VCaP (cell line): ENCODE measurements around the gene SLC35D3.
A peak's percentile ranks its signal among the peaks of the same experiment; 100 is the strongest.

Experiments
- H3K27ac ChIP-seq: fragments of 450-650 bp; 2 replicates; pipeline ENCODE4 v1.5.1; 2017
- TF ChIP-seq, protein P1 (sequence below): fragments of 450-650 bp; conservative IDR thresholded peaks from 2 replicates; pipeline ENCODE4 v1.5.1; 2017; ENCODE audit warnings: mild to moderate bottlenecking, moderate library complexity

The SLC35D3 gene

DNA sequence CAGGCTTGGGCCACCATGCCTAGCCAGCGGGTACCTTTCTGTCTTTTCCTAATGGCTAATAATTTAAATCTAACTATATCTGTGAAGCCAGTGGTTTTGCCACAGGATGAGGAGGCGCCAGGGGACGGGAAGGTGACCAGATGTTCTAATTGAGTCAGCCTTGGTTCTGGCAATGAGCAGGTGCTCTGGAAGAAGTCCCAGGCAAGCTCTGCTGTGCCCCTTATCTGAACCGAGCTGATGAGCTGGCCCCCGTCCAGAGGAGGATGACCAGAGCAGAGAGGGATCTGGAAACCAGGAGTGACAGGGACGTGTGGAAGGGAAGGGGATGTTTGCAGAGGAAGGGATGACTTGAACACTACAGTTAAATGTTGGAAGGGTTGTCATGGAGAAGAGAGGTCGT lies 46.7 kb downstream of the SLC35D3 start:
- peak overlapping the region; percentile 63; the same call in 1 of the 2 replicates for H3K27ac ChIP-seq
- TF ChIP-seq, protein P1, sequence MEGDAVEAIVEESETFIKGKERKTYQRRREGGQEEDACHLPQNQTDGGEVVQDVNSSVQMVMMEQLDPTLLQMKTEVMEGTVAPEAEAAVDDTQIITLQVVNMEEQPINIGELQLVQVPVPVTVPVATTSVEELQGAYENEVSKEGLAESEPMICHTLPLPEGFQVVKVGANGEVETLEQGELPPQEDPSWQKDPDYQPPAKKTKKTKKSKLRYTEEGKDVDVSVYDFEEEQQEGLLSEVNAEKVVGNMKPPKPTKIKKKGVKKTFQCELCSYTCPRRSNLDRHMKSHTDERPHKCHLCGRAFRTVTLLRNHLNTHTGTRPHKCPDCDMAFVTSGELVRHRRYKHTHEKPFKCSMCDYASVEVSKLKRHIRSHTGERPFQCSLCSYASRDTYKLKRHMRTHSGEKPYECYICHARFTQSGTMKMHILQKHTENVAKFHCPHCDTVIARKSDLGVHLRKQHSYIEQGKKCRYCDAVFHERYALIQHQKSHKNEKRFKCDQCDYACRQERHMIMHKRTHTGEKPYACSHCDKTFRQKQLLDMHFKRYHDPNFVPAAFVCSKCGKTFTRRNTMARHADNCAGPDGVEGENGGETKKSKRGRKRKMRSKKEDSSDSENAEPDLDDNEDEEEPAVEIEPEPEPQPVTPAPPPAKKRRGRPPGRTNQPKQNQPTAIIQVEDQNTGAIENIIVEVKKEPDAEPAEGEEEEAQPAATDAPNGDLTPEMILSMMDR = no peak

DNA sequence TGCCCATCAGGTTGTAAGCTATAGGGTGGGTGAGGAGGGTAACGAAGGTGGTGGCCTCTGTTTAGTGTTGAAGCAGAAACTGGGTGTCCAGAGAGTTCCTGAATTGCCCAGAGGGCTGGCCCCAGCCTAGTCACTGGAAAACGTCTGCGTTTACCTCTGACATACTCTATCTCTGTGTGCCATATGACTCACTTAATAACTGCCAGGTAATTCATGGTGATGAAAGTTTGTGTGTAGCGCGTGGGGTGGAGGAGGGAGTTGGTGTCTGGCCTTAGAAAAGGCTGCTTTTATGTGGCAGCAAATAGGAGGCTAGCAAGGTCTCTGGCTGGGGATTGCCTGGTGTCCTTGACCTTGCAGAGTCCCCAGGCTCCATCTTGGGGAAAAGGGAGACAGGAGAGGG lies 47.3 kb downstream of the SLC35D3 start:
- H3K27ac ChIP-seq = peak overlapping the region; percentile 63
- TF ChIP-seq, protein P1 = no peak

DNA sequence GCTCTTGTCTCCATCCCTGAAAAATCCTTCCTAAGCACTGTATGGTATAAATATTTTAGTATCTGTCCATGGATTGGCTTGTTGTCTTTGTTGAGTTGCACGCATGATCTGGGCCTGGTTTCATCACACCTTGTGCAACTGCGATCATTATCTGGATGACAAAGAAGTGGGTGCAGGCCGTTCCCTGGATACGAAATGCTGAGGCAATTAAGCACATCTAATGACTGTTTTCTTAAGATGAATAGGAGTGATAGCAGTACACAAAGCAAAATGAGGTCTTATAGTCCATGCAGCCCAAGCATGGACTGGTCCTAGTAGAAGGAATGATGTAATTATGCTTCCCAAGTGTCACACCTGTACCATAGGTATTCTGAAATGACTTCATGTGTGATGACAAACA lies 47.8 kb downstream of the SLC35D3 start:
- H3K27ac ChIP-seq = peak overlapping the region; percentile 63
- TF ChIP-seq, protein P1 = no peak

DNA sequence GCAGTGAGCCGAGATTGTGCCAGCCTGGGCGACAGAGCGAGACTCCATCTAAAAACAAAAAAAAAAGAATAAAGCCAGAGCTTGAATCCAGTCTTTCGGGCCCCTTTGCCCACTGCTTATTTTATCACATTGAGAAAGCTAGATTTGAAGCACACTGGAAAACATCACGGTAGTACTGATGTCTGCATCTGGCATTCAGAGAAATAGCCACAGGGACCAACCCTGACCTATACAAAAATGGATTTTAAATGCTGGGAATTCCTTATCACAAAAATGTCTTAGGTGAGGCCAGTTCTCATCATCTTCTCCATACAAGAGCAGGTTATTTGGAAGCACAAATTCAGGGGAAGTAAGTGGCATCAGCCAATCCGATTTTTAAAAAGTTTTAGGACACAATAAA lies 49.5 kb downstream of the SLC35D3 start:
- TF ChIP-seq, protein P1 = no peak
- H3K27ac ChIP-seq = no peak overlapping the region; the same call in 1 of the 2 replicates

DNA sequence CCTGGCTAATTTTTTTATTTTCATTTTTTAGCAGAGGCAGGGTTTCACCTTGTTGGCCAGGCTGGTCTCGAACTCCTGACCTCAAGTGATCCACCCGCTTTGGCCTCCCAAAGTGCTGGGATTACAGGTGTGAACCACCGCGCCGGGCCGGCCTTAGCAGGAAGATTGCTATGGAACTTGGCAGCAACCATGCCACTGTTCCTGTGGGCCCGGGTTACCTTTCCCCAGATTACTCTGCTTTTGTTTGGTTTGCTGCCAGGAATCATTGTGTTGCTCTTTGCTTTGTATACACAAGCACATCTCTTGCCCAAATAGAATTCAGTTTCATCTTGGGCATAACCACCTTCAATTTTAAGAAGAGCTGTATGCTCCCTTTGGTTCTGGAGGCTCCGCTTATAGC lies 51.7 kb downstream of the SLC35D3 start:
- peak overlapping the region; percentile 37; the same call in 1 of the 2 replicates for H3K27ac ChIP-seq
